SK-N-SH (cell line): ENCODE data around the gene MAMSTR. TPM values are rescaled to one million over a fixed set of nuclear protein-coding genes. Genes with fewer than 3 reads are reported as not detected.

Experiments
- CTCF ChIA-PET: fragments of 300-600, 350-600 bp; formaldehyde crosslinking; extraction: SDS; loops from one replicate; lab custom pipeline; 2021; lab: Yijun Ruan, JAX
- POLR2A ChIA-PET: fragments of 350-600 bp; sonication (Branson Sonifier 250); formaldehyde crosslinking; extraction: SDS; loops from one replicate; lab custom pipeline; 2020; ENCODE audit warnings: antibody characterized with exemption, inconsistent platforms; lab: Yijun Ruan, JAX
- DNase-seq: peaks from one replicate; pipeline ENCODE4 v3.0.0; 2012
- H2AFZ ChIP-seq: fragments of 200-600 bp; sonication (generic); 2 replicates; pipeline ENCODE4 v1.8.1; 2016; ENCODE audit warnings: antibody characterized with exemption, mild to moderate bottlenecking, low read depth
- H3F3A ChIP-seq: fragments of 200-600 bp; sonication (generic); replicated peaks from 2 replicates; pipeline ENCODE3; 2016; ENCODE audit warnings: antibody characterized with exemption, mild to moderate bottlenecking; ENCODE audit not compliant: insufficient read depth
- H3K27ac ChIP-seq, 2 experiments: fragments of 200-500 bp in 1 of 2; fragments of 200-600 bp in 1 of 2; sonication (Bioruptor generic) in 1 of 2; sonication (generic), shearing (Covaris generic) in 1 of 2; 2 replicates each; pipeline versions ENCODE4 v1.5.1 to v1.6.1; 2014 to 2016; ENCODE audit warnings: low read depth in 2 of 2, inconsistent platforms in 1 of 2, low read length in 1 of 2, mild to moderate bottlenecking in 1 of 2, mixed read lengths in 1 of 2
- H3K27me3 ChIP-seq: fragments of 200-600 bp; sonication (generic), shearing (Covaris generic); 2 replicates; pipeline ENCODE4 v1.6.1; 2016; ENCODE audit warnings: mixed run types; ENCODE audit not compliant: insufficient read depth
- H3K36me3 ChIP-seq, 2 experiments: fragments of 200-500 bp in 1 of 2; fragments of 200-600 bp in 1 of 2; sonication (Bioruptor generic) in 1 of 2; sonication (generic) in 1 of 2; replicated peaks in 1 of 2; 2 replicates each; pipeline versions ENCODE3 to v1.5.1; 2014 to 2016; ENCODE audit warnings: low read length in 1 of 2, mild to moderate bottlenecking in 1 of 2; ENCODE audit not compliant: insufficient read depth in 2 of 2, control insufficient read depth in 1 of 2
- H3K4me1 ChIP-seq, 2 experiments: fragments of 200-500 bp in 1 of 2; fragments of 200-600 bp in 1 of 2; sonication (Bioruptor generic) in 1 of 2; sonication (generic), shearing (Covaris generic) in 1 of 2; 2 replicates each; pipeline versions ENCODE4 v1.5.1 to v1.6.1; 2014 to 2016; ENCODE audit warnings: low read depth in 1 of 2, low read length in 1 of 2, mixed run types in 1 of 2; ENCODE audit not compliant: insufficient read depth in 2 of 2, control insufficient read depth in 1 of 2
- H3K4me2 ChIP-seq: fragments of 200-600 bp; sonication (generic), shearing (Covaris generic); 2 replicates; pipeline ENCODE4 v1.6.1; 2017; ENCODE audit warnings: mixed run types
- H3K4me3 ChIP-seq, 2 experiments: fragments of 200-500 bp in 1 of 2; fragments of 200-600 bp in 1 of 2; sonication (Bioruptor generic) in 1 of 2; sonication (generic), shearing (Covaris generic) in 1 of 2; 2 replicates each; pipeline versions ENCODE4 v1.5.1 to v1.8.1; 2014 to 2016; ENCODE audit warnings: low read depth in 2 of 2, inconsistent platforms in 1 of 2, low read length in 1 of 2, mild to moderate bottlenecking in 1 of 2, mixed read lengths in 1 of 2, moderate library complexity in 1 of 2
- H3K79me2 ChIP-seq: fragments of 200-600 bp; sonication (generic); 2 replicates; pipeline ENCODE4 v1.8.1; 2017; ENCODE audit warnings: mild to moderate bottlenecking; ENCODE audit not compliant: insufficient read depth
- H3K9ac ChIP-seq: fragments of 200-600 bp; sonication (generic); 2 replicates; pipeline ENCODE4 v1.6.1; 2017; ENCODE audit warnings: mixed run types
- H3K9me2 ChIP-seq: fragments of 200-600 bp; sonication (generic); 2 replicates; pipeline ENCODE4 v1.6.1; 2017; ENCODE audit warnings: mixed run types
- H3K9me3 ChIP-seq: fragments of 200-600 bp; sonication (generic); 2 replicates; pipeline ENCODE4 v1.6.1; 2017; ENCODE audit warnings: mixed run types, mild to moderate bottlenecking, moderate library complexity
- H4K20me1 ChIP-seq: fragments of 200-600 bp; sonication (generic); 2 replicates; pipeline ENCODE4 v1.6.1; 2017; ENCODE audit warnings: mild to moderate bottlenecking, mixed run types; ENCODE audit not compliant: insufficient read depth
- CHD2 ChIP-seq: fragments of 150-350 bp; IDR thresholded peaks from 2 replicates; pipeline ENCODE4 v1.6.1; 2018; ENCODE audit warnings: low read length; ENCODE audit not compliant: partially characterized antibody
- FOSL2 ChIP-seq: IDR thresholded peaks from 2 replicates; pipeline ENCODE4 v1.4.0; 2012; ENCODE audit warnings: low read depth, mild to moderate bottlenecking, moderate library complexity, borderline replicate concordance
- FOXJ3 ChIP-seq: sonication (generic); formaldehyde crosslinking; IDR thresholded peaks from 2 replicates; pipeline ENCODE4 v1.5.1; 2020; ENCODE audit warnings: mild to moderate bottlenecking, missing genetic modification reagents
- JUND ChIP-seq: IDR thresholded peaks from 2 replicates; pipeline ENCODE4 v1.4.0; 2012
- MXI1 ChIP-seq: IDR thresholded peaks from 2 replicates; pipeline ENCODE4 v1.6.1; 2012; ENCODE audit warnings: mild to moderate bottlenecking, low read depth, low read length, improper control_type of control experiment
- NRF1 ChIP-seq: IDR thresholded peaks from 2 replicates; pipeline ENCODE4 v1.6.1; 2012; ENCODE audit warnings: low read depth, mild to moderate bottlenecking, low read length
- POLR2AphosphoS5 ChIP-seq: IDR thresholded peaks from 2 replicates; pipeline ENCODE4 v1.6.1; 2012; ENCODE audit warnings: low read depth, low read length
- RAD21 ChIP-seq: IDR thresholded peaks from 2 replicates; pipeline ENCODE4 v1.6.1; 2012; ENCODE audit warnings: mild to moderate bottlenecking, low read length
- RXRA ChIP-seq: IDR thresholded peaks from 2 replicates; pipeline ENCODE4 v1.4.0; 2012; ENCODE audit warnings: low read depth, mild to moderate bottlenecking, borderline replicate concordance
- SMC3 ChIP-seq: IDR thresholded peaks from 2 replicates; pipeline ENCODE4 v1.6.1; 2012; ENCODE audit warnings: low read depth, low read length, improper control_type of control experiment
- TAF1 ChIP-seq: IDR thresholded peaks from 2 replicates; pipeline ENCODE4 v1.6.1; 2012; ENCODE audit warnings: low read depth, mild to moderate bottlenecking, low read length, moderate library complexity, borderline replicate concordance
- USF1 ChIP-seq: IDR thresholded peaks from 2 replicates; pipeline ENCODE4 v1.4.0; 2012; ENCODE audit warnings: low read depth, borderline replicate concordance
- YY1 ChIP-seq: IDR thresholded peaks from 2 replicates; pipeline ENCODE4 v1.4.0; 2012; ENCODE audit warnings: low read depth, mild to moderate bottlenecking
- ZBTB33 ChIP-seq: IDR thresholded peaks from 2 replicates; pipeline ENCODE4 v1.4.0; 2012; ENCODE audit warnings: low read depth, borderline replicate concordance
- WGBS: methylation state at CpG from one replicate; pipeline ENCODE4 v1.1.6; 2017; ENCODE audit warnings: low lambda C conversion rate; 5-methylcytosine and 5-hydroxymethylcytosine counted together
- polyA plus RNA-seq, 3 experiments: library from polyadenylated mRNA; depleted of rRNA; stranded (reverse); fragments of >200 nt; gene quantifications; 2 replicates each; pipeline ENCODE4 v1.2.3, GENCODE V29; 2012
- TF ChIP-seq, protein P1 (sequence below): fragments of 200-600 bp; sonication (generic); IDR thresholded peaks from 2 replicates; pipeline ENCODE4 v1.6.1; 2017; ENCODE audit warnings: antibody characterized with exemption, mild to moderate bottlenecking, moderate library complexity
- TF ChIP-seq, protein P2 (sequence below): IDR thresholded peaks from 2 replicates; pipeline ENCODE4 v1.4.0; 2012; ENCODE audit warnings: low read depth

The MAMSTR gene
- polyA plus RNA-seq, 1 of the 3 experiments (the other 2 are of a cell fraction) = 1.1 TPM

- Histone ChIP-seq H3K4me1 (peaks cover 0 to 8% of the 10 kb centered on the region in 2 experiments; a peak in 1 of 4 replicates), H3K4me2 (no peak overlapping the region), H3K9me3 (no peaks in the 10 kb centered on the region), H3K79me2 (no peaks in the 10 kb centered on the region), H3K4me3 (no peak overlapping the region), H3K27me3 (no peaks in the 10 kb centered on the region), H2AFZ (peak overlapping the region; percentile 79; the same call in 1 of the 2 replicates), H3K9me2 (no peaks in the 10 kb centered on the region), H3F3A (no peaks in the 10 kb centered on the region), H3K27ac (peak overlapping the region in 1 of 2 experiments; percentile 1; a peak in 1 of 4 replicates), H3K9ac (no peak overlapping the region)
- ChIA-PET POLR2A (interaction anchor here (1.0 to 2.1 kb wide), 3 partner anchors 29 to 64 kb away, joined by 3 to 7 read pairs (median 3); partner anchors contain the start of gene CA11), CTCF (interaction anchor here (0.6 to 3.7 kb wide), 35 partner anchors 9 to 296 kb away, joined by 3 to 35 read pairs (median 4); partner anchors contain the start of genes BAX, CA11, FUT2 and IZUMO1)
- 67% methylated on average over 19 of the region's 28 CpGs for WGBS
- DNase-seq = peak; percentile 96
- TF ChIP-seq RAD21 (peak; percentile 79), TAF1 (0 out of 2 replicates have a peak, but pooled peaks have one; percentile 34), POLR2AphosphoS5 (no peak), YY1 (peak; percentile 60; the same call in 1 of the 2 replicates), RXRA (no peak), CHD2 (peak; percentile 57), SMC3 (peak; percentile 80), FOSL2 (no peak), JUND (no peak), USF1 (no peak)
- TF ChIP-seq, protein P1, sequence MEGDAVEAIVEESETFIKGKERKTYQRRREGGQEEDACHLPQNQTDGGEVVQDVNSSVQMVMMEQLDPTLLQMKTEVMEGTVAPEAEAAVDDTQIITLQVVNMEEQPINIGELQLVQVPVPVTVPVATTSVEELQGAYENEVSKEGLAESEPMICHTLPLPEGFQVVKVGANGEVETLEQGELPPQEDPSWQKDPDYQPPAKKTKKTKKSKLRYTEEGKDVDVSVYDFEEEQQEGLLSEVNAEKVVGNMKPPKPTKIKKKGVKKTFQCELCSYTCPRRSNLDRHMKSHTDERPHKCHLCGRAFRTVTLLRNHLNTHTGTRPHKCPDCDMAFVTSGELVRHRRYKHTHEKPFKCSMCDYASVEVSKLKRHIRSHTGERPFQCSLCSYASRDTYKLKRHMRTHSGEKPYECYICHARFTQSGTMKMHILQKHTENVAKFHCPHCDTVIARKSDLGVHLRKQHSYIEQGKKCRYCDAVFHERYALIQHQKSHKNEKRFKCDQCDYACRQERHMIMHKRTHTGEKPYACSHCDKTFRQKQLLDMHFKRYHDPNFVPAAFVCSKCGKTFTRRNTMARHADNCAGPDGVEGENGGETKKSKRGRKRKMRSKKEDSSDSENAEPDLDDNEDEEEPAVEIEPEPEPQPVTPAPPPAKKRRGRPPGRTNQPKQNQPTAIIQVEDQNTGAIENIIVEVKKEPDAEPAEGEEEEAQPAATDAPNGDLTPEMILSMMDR = peak; percentile 82
- TF ChIP-seq, all 33 proteins: peak for 6
- H3K36me3 ChIP-seq = no peaks in the 10 kb centered on the region
- H4K20me1 ChIP-seq = no peaks in the 10 kb centered on the region
Observed at GRCh38 chr19:48674921-48675824, 44.4 kb downstream of the MAMSTR start.

GRCh38 chr19:48674216-48674809 lies 45.2 kb downstream of the MAMSTR start:
- Histone ChIP-seq H3F3A (no peaks in the 10 kb centered on the region), H3K4me1 (peaks cover 0 to 8% of the 10 kb centered on the region in 2 experiments; a peak in 1 of 4 replicates), H3K27me3 (no peaks in the 10 kb centered on the region), H3K9ac (no peak overlapping the region), H3K36me3 (no peaks in the 10 kb centered on the region), H3K9me2 (no peaks in the 10 kb centered on the region), H3K27ac (no peak overlapping the region), H3K4me2 (no peak overlapping the region), H3K4me3 (no peak overlapping the region), H2AFZ (no peak overlapping the region), H4K20me1 (no peaks in the 10 kb centered on the region), H3K9me3 (no peaks in the 10 kb centered on the region), H3K79me2 (no peaks in the 10 kb centered on the region)
- TF ChIP-seq USF1 (no peak), POLR2AphosphoS5 (no peak), ZBTB33 (no peak), FOXJ3 (no peak), MXI1 (no peak), NRF1 (no peak)
- TF ChIP-seq, protein P2, sequence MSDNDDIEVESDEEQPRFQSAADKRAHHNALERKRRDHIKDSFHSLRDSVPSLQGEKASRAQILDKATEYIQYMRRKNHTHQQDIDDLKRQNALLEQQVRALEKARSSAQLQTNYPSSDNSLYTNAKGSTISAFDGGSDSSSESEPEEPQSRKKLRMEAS = no peak
- POLR2A ChIA-PET = interaction anchor here (1.5 to 2.1 kb wide), 2 partner anchors 28 to 65 kb away, joined by 3 to 7 read pairs; partner anchors contain the start of gene CA11
- no peak for DNase-seq
- WGBS = 92% methylated on average over 13 of the region's 19 CpGs
- CTCF ChIA-PET = interaction anchor here (0.6 to 3.7 kb wide), 22 partner anchors 8 to 297 kb away, joined by 3 to 35 read pairs (median 4); partner anchors contain the start of genes BAX, CA11 and FUT2
